Calu3 (cell line): ENCODE results near the gene CHKB. TPM values are rescaled to one million over a fixed set of nuclear protein-coding genes. Genes with fewer than 3 reads are reported as not detected.

Source experiments
- Bru-seq: library from RNA; stranded (reverse); fragments of 400-500 nt; gene quantifications from one replicate; lab custom pipeline; 2021; lab: Mats Ljungman, UMichigan
- BruChase-seq, 2 experiments: library from RNA; stranded (reverse); fragments of 400-500 nt; gene quantifications; one replicate each; lab custom pipeline; 2021; lab: Mats Ljungman, UMichigan
- BruUV-seq: library from RNA; stranded (reverse); fragments of 400-500 nt; replicated peaks from 2 replicates; lab custom pipeline; 2021; lab: Mats Ljungman, UMichigan
- CTCF ChIA-PET: fragments of 300-600 bp; sonication (Branson Sonifier 250); formaldehyde crosslinking; loops from one replicate; lab custom pipeline; 2022; ENCODE audit warnings: antibody characterized with exemption; lab: Charles Lee
- DNase-seq: peaks from one replicate; pipeline ENCODE4 v3.0.0; 2022
- H3K27ac Mint-ChIP-seq: one replicate; pipeline ENCODE4 v1.8.0; 2022; ENCODE audit warnings: mixed read lengths; ENCODE audit not compliant: unreplicated experiment
- H3K27me3 Mint-ChIP-seq: one replicate; pipeline ENCODE4 v1.8.0; 2022; ENCODE audit warnings: mixed read lengths; ENCODE audit not compliant: unreplicated experiment
- H3K36me3 Mint-ChIP-seq: one replicate; pipeline ENCODE4 v1.8.0; 2022; ENCODE audit warnings: mild to moderate bottlenecking, moderate library complexity, mixed read lengths; ENCODE audit not compliant: insufficient read depth, unreplicated experiment
- H3K4me1 Mint-ChIP-seq: one replicate; pipeline ENCODE4 v1.8.0; 2022; ENCODE audit warnings: mild to moderate bottlenecking, low read depth, mixed read lengths; ENCODE audit not compliant: unreplicated experiment
- H3K4me3 Mint-ChIP-seq: one replicate; pipeline ENCODE4 v1.8.0; 2022; ENCODE audit warnings: mild to moderate bottlenecking, low read depth, moderate library complexity, mixed read lengths; ENCODE audit not compliant: unreplicated experiment
- H3K9me3 Mint-ChIP-seq: one replicate; pipeline ENCODE4 v1.8.0; 2022; ENCODE audit warnings: low read depth, mixed read lengths; ENCODE audit not compliant: unreplicated experiment
- CTCF ChIP-seq: fragments of 200-600 bp; IDR thresholded peaks from one replicate; pipeline ENCODE4 v1.8.0; 2022; ENCODE audit warnings: antibody characterized with exemption; ENCODE audit not compliant: unreplicated experiment
- intact Hi-C: fragments of 100-400 bp; cut with micrococcal nuclease; formaldehyde crosslinking; loops from one replicate; pipeline ENCODE4 v1.10.0; 2022; ENCODE audit not compliant: unreplicated experiment
- long read RNA-seq: library from polyadenylated mRNA; stranded (forward); transcript quantifications from one replicate; pipeline ENCODE4 v2.0.0, GENCODE V29; 2022
- total RNA-seq: library from RNA; stranded (reverse); gene quantifications from 2 replicates; pipeline ENCODE4 v1.2.3, GENCODE V29; 2022

The CHKB gene
- total RNA-seq, result 80.9 and 83.2 TPM in 2 replicates
- Bru-seq, nascent RNA, result percentile 81 among the genes with signal in this experiment
- percentile 95 among the genes with signal in this experiment for BruChase-seq, experiment 1, labeled RNA remaining after a 6-hour chase
- percentile 96 among the genes with signal in this experiment for BruChase-seq, experiment 2, labeled RNA remaining after a 2-hour chase
- long read RNA-seq, transcript CHKB-208 (8 exons, 2,114 nt), result minor isoform, 5 of 23 reads
- long read RNA-seq, transcript CHKB-201 (11 exons, 1,638 nt), result major isoform, 7 of 23 reads
- long read RNA-seq, partial matches to known transcripts, result 3 of 23 reads
- long read RNA-seq, other reads (novel, unspliced or antisense), result 3 of 23 reads

- peaks cover 64% of the 10 kb centered on the region for H3K36me3 Mint-ChIP-seq
- peak within 1 kb of the TSS; percentile 97 for H3K4me3 Mint-ChIP-seq
- no peaks in the 10 kb centered on the region for H3K27me3 Mint-ChIP-seq
- BruUV-seq, result no TSS peak
- H3K9me3 Mint-ChIP-seq, result no peaks in the 10 kb centered on the region
- peak; percentile 99 for DNase-seq
- no peaks in the 10 kb centered on the region for H3K4me1 Mint-ChIP-seq
- no peak for TF ChIP-seq CTCF
- H3K27ac Mint-ChIP-seq, result peak within 1 kb of the TSS; percentile 90
- intact Hi-C loops, result loop anchor here (5.0 kb wide), 1 partner anchor 40 kb away; no protein-coding TSS in a partner anchor
- CTCF ChIA-PET, result interaction anchor here (0.6 kb wide), 1 partner anchor 47 kb away, joined by 3 read pairs; no protein-coding TSS in a partner anchor
These were observed at the start of gene CHKB for GRCh38 chr22:50582493-50583293. Gene CHKB, minus strand, starts transcription at chr22:50582849. Its CDS starts 68 bp downstream, at chr22:50582781.

- H3K27me3 Mint-ChIP-seq, result peaks cover 1% of the 10 kb centered on the region
- intact Hi-C loops, result no loop called here
- H3K36me3 Mint-ChIP-seq, result peaks cover 20% of the 10 kb centered on the region
- no peak overlapping the region for H3K4me3 Mint-ChIP-seq
- CTCF ChIA-PET, result no interaction called here
- no peak for DNase-seq
- BruUV-seq, result no TSS peak
- no peak for TF ChIP-seq CTCF
- H3K9me3 Mint-ChIP-seq, result no peaks in the 10 kb centered on the region
- H3K4me1 Mint-ChIP-seq, result peaks cover 26% of the 10 kb centered on the region
- H3K27ac Mint-ChIP-seq, result no peak overlapping the region
These were observed 47.7 kb upstream of the CHKB start for GRCh38 chr22:50630376-50630775.

- peak overlapping the region; percentile 80 for H3K4me3 Mint-ChIP-seq
- CTCF ChIA-PET, result interaction anchor here (1.1 kb wide), 1 partner anchor 71 kb away, joined by 4 read pairs; no protein-coding TSS in a partner anchor
- intact Hi-C loops, result no loop called here
- no peak for DNase-seq
- peaks cover 20% of the 10 kb centered on the region for H3K36me3 Mint-ChIP-seq
- H3K9me3 Mint-ChIP-seq, result no peaks in the 10 kb centered on the region
- no peak for TF ChIP-seq CTCF
- H3K27me3 Mint-ChIP-seq, result no peaks in the 10 kb centered on the region
- H3K27ac Mint-ChIP-seq, result peak overlapping the region; percentile 42
- no TSS peak for BruUV-seq
- peaks cover 26% of the 10 kb centered on the region for H3K4me1 Mint-ChIP-seq
These were observed 46.0 kb upstream of the CHKB start for GRCh38 chr22:50628543-50629134.
